NCI-H510A (cell line): ENCODE results near the gene TAF11.
"Not testable (repeated sequence)": the region's sequence is repeated elsewhere in the genome, so short reads cannot be mapped to it uniquely, and the experiment has no call there.

Experiments
- DNase-seq: peaks from one replicate; lab custom pipeline; 2025; lab: John Stamatoyannopoulos, UW

The TAF11 gene

GRCh38 chr6:34904990-34905613, 17.3 kb upstream of the TAF11 start:
- DNase-seq: no peak

GRCh38 chr6:34901930-34902329, 14.1 kb upstream of the TAF11 start:
- no peak for DNase-seq

GRCh38 chr6:34900321-34901031, 12.6 kb upstream of the TAF11 start:
- no peak for DNase-seq

- not testable (repeated sequence) for DNase-seq
Observed at GRCh38 chr6:34899748-34900147, 11.9 kb upstream of the TAF11 start.

- DNase-seq: no peak
Observed at GRCh38 chr6:34897716-34898115, 9.9 kb upstream of the TAF11 start.

- no peak for DNase-seq
Observed at GRCh38 chr6:34897130-34897529, 9.3 kb upstream of the TAF11 start.

GRCh38 chr6:34894693-34895092, 6.9 kb upstream of the TAF11 start:
- no peak for DNase-seq

GRCh38 chr6:34891296-34891695, 3.5 kb upstream of the TAF11 start:
- DNase-seq: no peak

GRCh38 chr6:34890533-34890925, 2.7 kb upstream of the TAF11 start:
- no peak for DNase-seq

- DNase-seq: peak; percentile 90
Observed at GRCh38 chr6:34888874-34889555, 1.2 kb upstream of the TAF11 start, which contains the start of gene ANKS1A. TSS of gene ANKS1A (plus strand) at chr6:34889255. CDS start at chr6:34889403, 148 bp downstream.

- no peak for DNase-seq
Observed at GRCh38 chr6:34888514-34888856, 643 bp upstream of the TAF11 start.

GRCh38 chr6:34885837-34886236, 2.0 kb downstream of the TAF11 start:
- not testable (repeated sequence) for DNase-seq

- no peak for DNase-seq
Observed at GRCh38 chr6:34884996-34885395, 2.8 kb downstream of the TAF11 start.

- not testable (repeated sequence) for DNase-seq
Observed at GRCh38 chr6:34884073-34884472, 3.8 kb downstream of the TAF11 start.

- DNase-seq: no peak
Observed at GRCh38 chr6:34877869-34878485, 9.9 kb downstream of the TAF11 start.

- DNase-seq: no peak
Observed at GRCh38 chr6:34877259-34877658, 10.6 kb downstream of the TAF11 start.

- DNase-seq: no peak
Observed at GRCh38 chr6:34876472-34876871, 11.4 kb downstream of the TAF11 start.

- DNase-seq: no peak
Observed at GRCh38 chr6:34875292-34876213, 12.3 kb downstream of the TAF11 start.

GRCh38 chr6:34872332-34872731, 15.5 kb downstream of the TAF11 start:
- no peak for DNase-seq

GRCh38 chr6:34871853-34872252, 16.0 kb downstream of the TAF11 start:
- DNase-seq: no peak

GRCh38 chr6:34867484-34867883, 20.4 kb downstream of the TAF11 start:
- DNase-seq: no peak

- no peak for DNase-seq
Observed at GRCh38 chr6:34866509-34866908, 21.3 kb downstream of the TAF11 start.
